IMR-90 (cell line): ENCODE measurements around the gene MEGF11.

Experiments used
- CTCF ChIP-seq: conservative IDR thresholded peaks from 2 replicates; pipeline ENCODE4 v1.5.1; 2012; ENCODE audit warnings: mild to moderate bottlenecking, low read depth, low read length, improper control_type of control experiment
- POLR2A ChIP-seq: IDR thresholded peaks from 2 replicates; pipeline ENCODE4 v1.6.1; 2012; ENCODE audit warnings: mild to moderate bottlenecking, low read depth, low read length
- RFX5 ChIP-seq: IDR thresholded peaks from 2 replicates; pipeline ENCODE4 v1.8.0; 2012; ENCODE audit warnings: low read depth, mild to moderate bottlenecking, low read length, moderate library complexity

DNA sequence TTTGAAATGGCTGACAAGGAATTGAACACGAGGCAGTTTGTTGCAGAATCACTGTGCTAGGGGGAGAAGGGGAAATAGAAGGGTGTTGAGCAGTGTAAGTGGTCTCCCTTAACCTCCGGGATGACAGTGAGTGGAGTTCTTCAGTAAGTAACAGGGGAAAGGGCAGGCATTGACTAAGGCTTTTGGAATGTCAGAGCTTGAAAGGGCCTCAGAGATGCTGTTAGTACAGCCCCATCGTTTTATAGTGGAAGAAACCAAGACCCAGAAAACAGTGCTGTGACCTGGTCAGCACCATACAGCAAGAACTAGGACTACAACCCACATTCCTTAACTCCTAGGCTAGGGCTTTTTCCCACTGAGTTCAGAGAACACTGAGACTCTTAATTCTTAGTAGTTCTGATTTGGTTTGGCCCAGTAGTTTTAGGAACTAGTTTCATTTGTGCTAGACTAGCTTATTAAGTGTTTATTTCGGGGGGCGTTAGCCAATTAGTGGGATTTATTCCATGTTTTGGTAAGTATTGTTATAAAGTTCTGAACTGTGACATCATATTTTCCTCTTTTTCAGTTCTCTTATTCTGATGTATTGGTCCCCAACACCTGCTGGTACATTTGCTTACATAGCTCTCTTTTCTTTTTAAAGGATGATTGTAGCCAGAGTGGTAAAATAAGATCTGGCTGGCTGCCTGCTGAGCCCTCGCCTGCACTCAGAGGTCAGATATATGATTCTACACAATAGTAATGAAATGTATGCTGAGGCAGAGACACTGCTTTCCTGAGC is 350.1 kb downstream of the MEGF11 start:
- TF ChIP-seq RFX5, result no peak
- no peak for TF ChIP-seq CTCF
- no peak for TF ChIP-seq POLR2A
